ENCODE measurements around the gene TMEM273.

TMEM273 gene

DNA sequence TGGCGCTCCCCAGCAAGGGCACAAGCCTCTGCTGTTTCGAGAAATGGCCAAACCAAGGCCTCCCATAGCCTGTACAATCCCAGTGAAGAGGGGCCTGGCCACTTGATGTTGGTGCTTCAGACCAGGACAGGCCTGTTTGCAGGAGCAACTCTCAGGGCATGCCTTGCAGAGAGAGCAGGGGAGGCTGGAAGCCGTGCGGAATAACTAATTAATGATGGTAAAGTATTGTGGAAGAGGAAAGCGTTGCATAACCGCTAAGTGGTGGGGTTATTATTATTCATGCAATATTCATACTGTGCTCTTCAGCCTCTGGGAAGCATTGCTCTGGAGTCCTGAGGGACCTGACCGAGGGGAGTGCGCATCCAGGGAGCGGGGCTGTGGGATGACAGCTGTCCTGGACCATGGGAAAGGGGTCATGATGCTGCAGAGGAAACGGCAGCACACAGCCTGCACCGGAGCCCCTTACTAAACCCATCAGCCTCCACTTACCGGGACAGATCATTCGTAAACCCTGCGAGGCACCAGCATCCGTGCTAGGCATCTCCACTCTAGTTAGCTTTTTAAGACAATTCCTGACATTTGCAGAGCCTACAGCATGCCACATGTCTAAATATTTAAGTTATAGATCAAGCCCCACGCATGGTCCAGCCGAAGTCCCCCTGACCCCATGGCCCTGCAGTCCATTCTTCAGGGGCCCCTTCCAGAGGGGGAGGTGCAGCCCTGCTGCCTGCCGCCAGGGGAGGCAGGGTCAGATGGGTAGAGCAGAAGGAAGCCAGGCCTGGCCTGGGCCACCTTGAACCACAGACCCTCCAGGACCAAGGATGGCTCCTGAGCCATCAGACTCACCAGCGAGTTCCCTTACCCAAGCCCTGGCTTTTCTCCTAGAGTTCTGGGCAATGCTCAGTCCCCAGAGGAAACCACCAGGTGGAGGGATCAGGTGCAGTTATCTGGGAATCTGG, 11.6 kb downstream of the TMEM273 start:
- no peak for DNase-seq (ENCODE audit: low read depth, low spot score)

DNA sequence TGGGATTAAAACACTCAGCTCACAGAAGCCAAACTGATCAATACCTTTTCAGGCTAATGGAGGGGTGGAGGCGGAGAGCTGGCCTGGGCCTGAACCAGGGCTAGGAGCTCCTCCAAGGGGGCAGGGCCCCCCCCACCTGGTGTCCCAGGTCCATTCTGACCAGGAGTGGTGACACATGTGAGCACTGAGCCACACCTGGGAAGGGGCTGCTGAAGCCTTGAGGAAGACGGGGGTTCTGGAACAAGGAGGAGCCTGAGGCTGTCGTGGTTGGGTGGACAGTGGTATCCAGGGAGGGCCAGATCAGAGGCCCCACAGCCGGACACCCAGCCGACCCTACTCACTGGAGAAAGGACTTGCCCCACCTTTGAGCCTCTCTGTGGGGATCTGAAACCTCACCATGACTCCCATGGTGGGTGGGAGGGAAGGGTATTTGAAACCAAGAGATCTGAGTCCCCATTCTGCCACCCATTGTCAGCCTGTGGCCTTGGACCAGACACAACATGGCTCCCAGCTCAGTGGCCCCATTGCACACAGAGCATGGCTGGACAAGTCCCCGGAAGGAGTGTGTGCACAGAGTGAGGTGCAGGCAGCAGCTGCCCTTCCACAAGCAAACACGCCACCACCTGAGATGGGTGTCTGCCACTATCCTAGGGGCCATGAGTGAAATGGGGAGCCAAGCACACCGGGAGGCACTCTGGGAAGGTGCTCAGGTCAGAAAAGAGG, 12.4 kb downstream of the TMEM273 start:
- no peak for DNase-seq (ENCODE audit: low read depth, low spot score)

DNA sequence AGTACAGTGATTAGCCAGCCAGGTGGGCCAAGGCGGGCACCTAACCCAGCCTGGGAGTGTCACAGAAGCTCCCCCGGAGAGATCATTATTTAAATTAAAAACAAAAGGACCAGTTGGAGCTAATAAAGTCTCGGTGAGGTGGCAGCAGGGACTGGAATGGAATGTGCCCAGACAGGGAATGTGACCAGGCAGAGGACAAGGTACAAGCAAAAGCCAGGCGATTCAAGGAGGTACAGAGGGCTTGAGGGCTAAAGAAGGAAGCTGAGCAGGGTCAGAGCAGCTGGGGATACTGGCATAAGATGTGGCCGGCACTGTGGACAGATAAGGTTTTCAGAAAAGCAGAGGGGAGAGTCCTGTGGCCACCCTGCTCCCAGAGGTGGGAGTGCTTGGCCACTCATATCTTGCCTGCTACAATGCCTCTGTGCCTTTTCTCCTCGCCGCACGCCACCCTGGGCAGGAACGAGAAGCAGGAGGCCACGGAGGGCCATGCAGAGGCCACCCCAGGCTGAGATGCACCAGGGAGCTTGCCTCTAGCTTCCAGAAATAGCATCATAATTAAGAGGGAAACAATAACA, 13.2 kb downstream of the TMEM273 start:
- DNase-seq (ENCODE audit: low read depth, low spot score) = no peak

- DNase-seq (ENCODE audit: low read depth, low spot score) = no peak
These were observed 13.8 kb downstream of the TMEM273 start for GRCh38 chr10:49174261-49174925.

DNA sequence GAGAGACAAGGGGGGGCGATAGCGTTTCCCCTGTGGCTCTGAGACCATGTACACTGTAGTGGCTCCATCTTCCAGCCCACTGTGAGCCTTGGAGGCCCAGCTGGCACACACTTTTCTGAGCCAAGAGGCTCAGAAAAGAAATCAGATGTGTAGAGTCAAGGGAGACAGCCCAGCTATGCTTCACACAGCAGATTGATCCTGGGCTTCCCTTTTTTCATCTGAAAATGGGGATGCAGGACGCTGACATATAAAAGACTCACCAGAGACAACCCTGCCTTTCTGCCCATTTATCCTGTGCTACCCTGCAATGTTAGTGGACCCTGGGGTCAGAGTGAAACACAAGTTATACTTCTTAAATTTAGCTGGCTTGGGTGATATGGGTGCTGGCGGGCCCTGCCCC, 14.3 kb downstream of the TMEM273 start:
- no peak for DNase-seq (ENCODE audit: low read depth, low spot score)

- DNase-seq (ENCODE audit: low read depth, low spot score) = no peak
These were observed 14.9 kb downstream of the TMEM273 start for GRCh38 chr10:49173201-49173772.

DNA sequence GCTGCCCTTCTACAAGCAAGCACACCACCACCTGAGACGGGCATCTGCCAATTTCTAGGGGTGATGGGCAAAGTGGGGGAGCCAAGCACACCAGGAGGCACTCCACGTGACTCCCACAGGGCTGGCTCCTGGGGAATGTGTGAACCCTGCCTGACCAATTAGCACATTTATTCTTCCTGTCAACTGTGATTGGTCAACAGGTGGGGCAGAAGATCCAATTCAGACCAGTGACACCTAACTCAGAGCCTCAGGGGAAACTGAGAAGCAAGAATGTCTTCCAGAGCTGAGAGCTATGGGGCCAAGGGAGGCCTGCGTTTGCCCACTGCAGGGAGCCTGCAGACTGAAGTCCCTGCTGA, 15.4 kb downstream of the TMEM273 start:
- DNase-seq (ENCODE audit: low read depth, low spot score) = no peak

DNA sequence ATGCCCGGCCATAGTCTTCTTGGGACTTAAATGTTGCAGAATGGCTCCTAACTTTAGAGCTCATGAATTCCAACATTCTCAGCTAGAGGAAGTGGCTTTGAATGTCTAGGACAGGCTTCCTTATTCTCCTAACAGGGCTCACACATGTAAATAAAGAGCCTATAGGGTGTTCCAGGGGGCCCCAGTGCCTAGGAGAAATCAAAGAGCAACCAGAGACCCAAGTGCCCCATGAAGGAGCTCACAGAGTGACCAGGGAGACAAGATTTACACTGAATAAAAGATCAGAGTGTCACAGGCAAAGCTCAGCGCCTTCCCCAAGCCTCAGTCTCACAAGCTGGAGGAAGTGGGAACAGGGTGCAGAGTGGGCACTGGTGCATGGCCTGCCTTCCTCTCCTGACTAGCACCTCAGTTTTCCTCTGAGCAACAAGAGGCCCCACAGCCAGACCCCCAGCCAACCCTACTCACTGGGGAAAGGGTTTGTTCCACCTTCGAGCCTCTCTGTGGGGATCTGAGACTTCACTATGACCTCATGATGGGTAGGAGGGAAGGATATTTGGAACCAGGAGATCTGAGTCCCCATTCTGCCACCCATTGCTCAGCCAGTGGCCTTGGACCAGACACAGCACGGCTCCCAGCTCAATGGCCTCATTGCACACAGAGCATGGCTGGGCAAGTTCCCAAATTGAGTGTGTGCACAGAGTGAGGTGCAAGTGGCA, 16.0 kb downstream of the TMEM273 start:
- DNase-seq (ENCODE audit: low read depth, low spot score) = no peak

- no peak for DNase-seq (ENCODE audit: low read depth, low spot score)
These were observed 16.7 kb downstream of the TMEM273 start for GRCh38 chr10:49171326-49172060.

DNA sequence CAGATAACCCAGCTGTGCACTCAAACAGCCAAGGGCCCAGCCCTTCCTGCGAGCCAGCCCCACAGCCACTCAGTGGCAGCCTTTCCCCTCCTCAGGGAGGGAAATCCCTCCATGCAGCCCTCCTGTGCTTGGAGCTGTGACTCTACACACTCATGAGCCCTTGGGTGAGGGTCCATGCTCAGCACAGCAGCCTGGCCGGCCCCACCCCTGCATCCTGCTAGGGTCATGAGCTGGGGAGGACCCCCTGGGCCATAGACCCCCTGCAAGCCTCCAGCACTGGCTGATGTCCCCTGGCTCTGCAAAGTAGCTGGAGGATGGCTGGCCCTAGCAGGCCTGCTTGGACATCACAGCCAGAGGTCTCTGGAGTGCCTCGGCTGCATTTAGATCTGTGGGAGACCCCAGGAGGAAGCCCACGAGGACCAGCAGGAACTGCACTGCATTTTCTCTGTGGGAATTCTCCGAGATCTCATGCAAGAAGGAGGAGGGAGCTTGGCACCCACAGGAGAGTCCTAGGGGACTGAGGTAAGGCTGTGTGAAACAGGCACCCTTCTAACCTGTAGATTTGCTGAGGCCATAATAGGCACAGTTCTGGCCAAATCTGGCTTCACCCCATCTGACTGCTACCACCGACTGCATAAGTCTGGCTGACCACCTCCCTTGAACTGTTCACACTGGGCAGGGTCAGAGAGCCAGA, 17.4 kb downstream of the TMEM273 start:
- DNase-seq (ENCODE audit: low read depth, low spot score) = no peak

DNA sequence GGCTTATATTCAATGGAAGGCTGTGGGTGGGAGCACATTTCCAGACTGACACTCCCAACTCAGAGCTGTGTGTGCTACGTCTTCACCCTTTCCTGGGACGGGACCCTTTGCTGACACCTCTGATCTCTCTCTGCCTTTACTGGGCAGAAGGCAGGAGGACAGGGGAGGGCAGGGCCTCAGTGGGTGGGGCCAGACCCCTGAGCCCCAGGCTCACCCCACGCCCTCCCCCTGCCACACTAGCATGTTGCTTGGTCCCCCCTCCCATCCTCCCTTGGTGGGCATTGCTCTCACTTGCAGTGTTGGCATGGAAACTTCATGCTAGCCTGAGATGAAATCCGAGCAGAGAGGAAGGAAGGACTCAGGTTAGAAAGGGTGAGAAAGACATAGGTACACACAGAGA, 18.4 kb downstream of the TMEM273 start:
- no peak for DNase-seq (ENCODE audit: low read depth, low spot score)

DNA sequence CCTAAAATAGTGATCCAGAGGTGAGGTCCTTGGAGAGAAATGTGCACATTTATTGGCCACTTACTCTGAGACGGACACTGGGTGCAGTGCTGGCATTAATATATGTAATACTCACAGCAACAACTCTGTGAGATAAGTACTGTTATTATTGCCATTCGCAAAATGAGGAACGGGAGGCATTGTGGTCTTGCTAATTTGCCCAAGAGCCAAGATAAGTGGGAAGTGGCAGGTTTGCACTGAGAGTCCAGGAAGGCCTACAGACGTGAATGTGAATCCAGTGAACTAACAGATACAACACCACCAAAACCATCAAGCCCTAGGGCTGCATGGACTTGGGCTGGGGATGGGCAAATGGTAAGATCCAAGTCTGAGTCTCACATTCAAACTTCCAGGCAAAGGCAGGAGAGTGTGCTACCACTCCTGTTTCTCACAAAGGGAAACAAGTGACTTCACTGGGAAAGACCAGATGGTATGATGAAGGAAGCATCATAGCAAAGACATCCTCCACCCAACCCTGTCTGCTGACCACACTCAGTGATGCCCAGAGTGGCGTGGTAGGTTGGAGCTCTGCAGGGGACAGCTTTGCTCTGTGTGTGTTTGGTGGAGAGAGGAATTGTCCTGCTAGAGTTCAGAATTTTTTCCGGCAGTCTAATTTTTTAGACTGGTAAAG, 19.2 kb downstream of the TMEM273 start:
- DNase-seq (ENCODE audit: low read depth, low spot score) = no peak

- DNase-seq (ENCODE audit: low read depth, low spot score) = no peak
These were observed 20.0 kb downstream of the TMEM273 start for GRCh38 chr10:49168171-49168540.

- DNase-seq (ENCODE audit: low read depth, low spot score) = no peak
These were observed 20.6 kb downstream of the TMEM273 start for GRCh38 chr10:49167425-49168170.

DNA sequence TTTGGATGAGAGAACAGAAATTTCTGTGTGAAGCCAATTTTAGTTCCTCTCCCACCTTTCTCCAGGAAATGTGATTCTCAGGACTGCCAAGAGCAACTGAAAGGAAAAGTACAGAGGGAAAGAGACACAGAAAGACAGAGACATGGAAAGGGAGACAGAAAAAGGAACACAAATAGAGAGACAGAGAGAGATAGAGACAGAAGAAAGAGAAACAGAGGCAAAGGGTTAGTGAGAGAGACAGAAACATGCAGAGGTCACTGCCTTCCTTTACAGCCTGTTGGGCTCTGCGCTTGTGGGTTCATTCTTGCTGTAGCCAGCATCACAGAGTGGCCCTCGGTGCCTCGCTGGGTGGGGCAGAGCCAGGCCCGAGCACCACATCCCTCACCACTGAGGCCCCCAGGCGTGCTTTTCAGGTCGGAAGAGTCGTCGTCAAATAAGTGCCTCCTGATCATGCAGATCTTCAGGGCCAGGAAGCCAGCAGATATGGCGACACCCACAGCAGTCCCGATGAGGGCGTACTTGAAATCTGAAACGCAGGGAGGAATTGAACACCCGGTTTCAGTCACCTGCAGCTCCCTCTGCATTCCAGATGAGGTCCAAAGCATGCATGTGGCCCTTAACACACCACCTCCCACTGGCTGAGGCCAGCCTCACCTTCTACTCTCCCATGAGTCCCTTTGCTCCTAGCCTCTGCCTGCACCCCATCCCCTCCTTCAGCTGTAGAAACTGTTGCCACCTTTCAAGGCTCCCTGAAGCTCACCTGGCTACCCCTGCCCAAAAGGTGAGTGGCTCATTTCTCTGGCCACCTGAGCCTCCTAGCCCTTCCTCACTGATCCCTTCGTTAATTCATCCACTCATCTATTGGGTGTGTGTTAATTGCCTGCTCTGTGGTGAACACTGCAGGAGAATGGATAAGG, 21.4 kb downstream of the TMEM273 start:
- no peak for DNase-seq (ENCODE audit: low read depth, low spot score)

- DNase-seq (ENCODE audit: low read depth, low spot score) = no peak
These were observed 22.2 kb downstream of the TMEM273 start for GRCh38 chr10:49165821-49166483.

- no peak for DNase-seq (ENCODE audit: low read depth, low spot score)
These were observed 22.9 kb downstream of the TMEM273 start for GRCh38 chr10:49165259-49165658.
